Stimulated activated CD4-positive, alpha-beta T cell treated with anti-CD3 and anti-CD28 coated beads, Interleukin-15, amount 100 ng/mL, for 48 hours (primary cell): ENCODE results near the gene ARHGAP26.
"Not testable (repeated sequence)": the region's sequence is repeated elsewhere in the genome, so short reads cannot be mapped to it uniquely, and the experiment has no call there.

Experiments used
- DNase-seq, 2 donors: peaks; one replicate each; pipeline ENCODE4 v3.0.0-alpha.2; 2020; ENCODE audit warnings: low read depth in 2 of 2

The ARHGAP26 gene

GRCh38 chr5:142931896-142932686, 161.9 kb downstream of the ARHGAP26 start:
- DNase-seq = no peak

GRCh38 chr5:142934051-142934762, 164.0 kb downstream of the ARHGAP26 start:
- no peak for DNase-seq

GRCh38 chr5:142935014-142935413, 164.8 kb downstream of the ARHGAP26 start:
- no peak for DNase-seq

GRCh38 chr5:142937374-142937773, 167.2 kb downstream of the ARHGAP26 start:
- no peak for DNase-seq

- no peak for DNase-seq
Observed at GRCh38 chr5:142938266-142938880, 168.2 kb downstream of the ARHGAP26 start.

GRCh38 chr5:142939006-142939405, 168.8 kb downstream of the ARHGAP26 start:
- no peak for DNase-seq

- no peak for DNase-seq
Observed at GRCh38 chr5:142939884-142940283, 169.7 kb downstream of the ARHGAP26 start.

GRCh38 chr5:142941245-142941644, 171.1 kb downstream of the ARHGAP26 start:
- no peak for DNase-seq

- no peak for DNase-seq
Observed at GRCh38 chr5:142942901-142943300, 172.7 kb downstream of the ARHGAP26 start.

- DNase-seq = no peak
Observed at GRCh38 chr5:142944140-142944539, 174.0 kb downstream of the ARHGAP26 start.

- DNase-seq = no peak
Observed at GRCh38 chr5:142945321-142945720, 175.1 kb downstream of the ARHGAP26 start.

- no peak for DNase-seq
Observed at GRCh38 chr5:142945845-142946244, 175.7 kb downstream of the ARHGAP26 start.

GRCh38 chr5:142946547-142947426, 176.6 kb downstream of the ARHGAP26 start:
- no peak for DNase-seq

GRCh38 chr5:142947427-142947709, 177.2 kb downstream of the ARHGAP26 start:
- DNase-seq = no peak

- no peak for DNase-seq
Observed at GRCh38 chr5:142952229-142952628, 182.1 kb downstream of the ARHGAP26 start.

GRCh38 chr5:142952871-142953270, 182.7 kb downstream of the ARHGAP26 start:
- not testable (repeated sequence) for DNase-seq

- DNase-seq = no peak
Observed at GRCh38 chr5:142954455-142954854, 184.3 kb downstream of the ARHGAP26 start.

GRCh38 chr5:142955628-142956027, 185.5 kb downstream of the ARHGAP26 start:
- no peak for DNase-seq

GRCh38 chr5:142957528-142957927, 187.4 kb downstream of the ARHGAP26 start:
- DNase-seq = no peak

GRCh38 chr5:142958944-142959682, 188.9 kb downstream of the ARHGAP26 start:
- DNase-seq = no peak
